HepG2 (cell line): Measurements from ENCODE around the gene ORC6. TPM values are rescaled to one million over a fixed set of nuclear protein-coding genes. Genes with fewer than 3 reads are reported as not detected.
A peak's percentile ranks its signal among the peaks of the same experiment; 100 is the strongest.

Experiments used
- ATAD3A ChIP-seq: sonication (generic); formaldehyde crosslinking; IDR thresholded peaks from 2 replicates; pipeline ENCODE4 v1.4.0; 2020; ENCODE audit warnings: missing genetic modification reagents
- CHD2 ChIP-seq: IDR thresholded peaks from 2 replicates; pipeline ENCODE4 v1.6.1; 2011; ENCODE audit warnings: low read depth, low read length, improper control_type of control experiment
- FOSL2 ChIP-seq: sonication (generic); formaldehyde crosslinking; IDR thresholded peaks from 2 replicates; pipeline ENCODE4 v1.4.0; 2020; ENCODE audit warnings: missing genetic modification reagents
- FOXK2 ChIP-seq: fragments of 450-650 bp; IDR thresholded peaks from 2 replicates; pipeline ENCODE4 v1.6.1; 2016
- HMG20B ChIP-seq: conservative IDR thresholded peaks from 2 replicates; pipeline ENCODE4 v1.6.1; 2016; ENCODE audit warnings: missing genetic modification reagents, missing compliant biosample characterization
- HNF4A ChIP-seq: sonication (generic); formaldehyde crosslinking; IDR thresholded peaks from 2 replicates; pipeline ENCODE4 v1.4.0; 2020; ENCODE audit warnings: missing genetic modification reagents
- MXD4 ChIP-seq: IDR thresholded peaks from 2 replicates; pipeline ENCODE4 v1.6.1; 2016; ENCODE audit warnings: mild to moderate bottlenecking, missing biosample characterization, missing genetic modification reagents
- RAD21 ChIP-seq: fragments of 450-650 bp; formaldehyde crosslinking; IDR thresholded peaks from 2 replicates; pipeline ENCODE4 v1.5.0; 2020; ENCODE audit warnings: mild to moderate bottlenecking
- SRSF1 ChIP-seq: fragments of 200-400 bp; formaldehyde crosslinking; optimal IDR thresholded peaks from 2 replicates; pipeline ENCODE3; 2017; ENCODE audit warnings: mild to moderate bottlenecking, low read depth, low read length, moderate library complexity
- WIZ ChIP-seq: sonication (generic); formaldehyde crosslinking; IDR thresholded peaks from 2 replicates; pipeline ENCODE4 v1.5.1; 2020; ENCODE audit warnings: mild to moderate bottlenecking, missing genetic modification reagents
- ZMYM3 ChIP-seq: sonication (generic); formaldehyde crosslinking; IDR thresholded peaks from 2 replicates; pipeline ENCODE4 v1.5.1; 2020; ENCODE audit warnings: mild to moderate bottlenecking, missing genetic modification reagents
- ZNF225 ChIP-seq: sonication (generic); formaldehyde crosslinking; IDR thresholded peaks from 2 replicates; pipeline ENCODE4 v1.4.0; 2020; ENCODE audit warnings: mild to moderate bottlenecking, missing genetic modification reagents
- ZNF441 ChIP-seq: sonication (generic); formaldehyde crosslinking; IDR thresholded peaks from 2 replicates; pipeline ENCODE4 v1.7.0; 2021; ENCODE audit warnings: missing genetic modification reagents, borderline replicate concordance
- ZNF629 ChIP-seq: sonication (generic); formaldehyde crosslinking; conservative IDR thresholded peaks from 2 replicates; pipeline ENCODE4 v1.5.0; 2020; ENCODE audit warnings: missing genetic modification reagents
- ZSCAN22 ChIP-seq: sonication (generic); formaldehyde crosslinking; IDR thresholded peaks from 2 replicates; pipeline ENCODE4 v1.4.0; 2020; ENCODE audit warnings: mild to moderate bottlenecking, missing genetic modification reagents
- polyA plus RNA-seq, 8 experiments: library from polyadenylated mRNA; depleted of rRNA in 3 of 8; stranded (reverse) in 7 of 8; unstranded in 1 of 8; fragments of >200 nt; fragmentation: Illumina TruSeq in 4 of 8; extraction: Trizol in 4 of 8; gene quantifications; 2 replicates each; pipeline versions ENCODE4 v1.2.1 to v1.2.3, GENCODE V29; 2011 to 2016; ENCODE audit warnings: low read depth in 4 of 8, missing spikeins in 1 of 8, mixed read lengths in 1 of 8; ENCODE audit not compliant: insufficient read depth in 1 of 8
- total RNA-seq, 5 experiments: library from RNA; depleted of rRNA; stranded (reverse); fragments of >200 nt; fragmentation: Illumina TruSeq; extraction: Trizol; gene quantifications; 2 replicates each; pipeline ENCODE4 v1.2.3, GENCODE V29; 2016; ENCODE audit warnings: low read depth in 1 of 5
- TF ChIP-seq, protein P1 (sequence below): sonication (generic); formaldehyde crosslinking; IDR thresholded peaks from 2 replicates; pipeline ENCODE4 v1.8.0; 2022; ENCODE audit warnings: low read depth, missing genetic modification reagents
- TF ChIP-seq, protein P2 (sequence below): sonication (generic); formaldehyde crosslinking; IDR thresholded peaks from 2 replicates; pipeline ENCODE4 v1.4.0; 2020; ENCODE audit warnings: missing genetic modification reagents
- TF ChIP-seq, protein P3 (sequence below): sonication (generic); formaldehyde crosslinking; IDR thresholded peaks from 2 replicates; pipeline ENCODE4 v1.8.0; 2022; ENCODE audit warnings: missing genetic modification reagents, mild to moderate bottlenecking, inconsistent platforms, borderline replicate concordance
- TF ChIP-seq, protein P4 (sequence below): fragments of 450-650 bp; IDR thresholded peaks from 2 replicates; pipeline ENCODE4 v1.6.1; 2017
- TF ChIP-seq, protein P5 (sequence below): IDR thresholded peaks from 2 replicates; pipeline ENCODE4 v1.6.1; 2012; ENCODE audit warnings: inconsistent platforms
- TF ChIP-seq, protein P6 (sequence below): sonication (generic); formaldehyde crosslinking; IDR thresholded peaks from 2 replicates; pipeline ENCODE4 v1.5.1; 2020; ENCODE audit warnings: missing genetic modification reagents, mild to moderate bottlenecking, borderline replicate concordance

The ORC6 gene
- total and polyA plus RNA-seq, 2 of the 13 experiments (the other 11 are each of a cell fraction or from before 2014, with no cell fraction given) = 34.2 to 69.8 TPM

DNA sequence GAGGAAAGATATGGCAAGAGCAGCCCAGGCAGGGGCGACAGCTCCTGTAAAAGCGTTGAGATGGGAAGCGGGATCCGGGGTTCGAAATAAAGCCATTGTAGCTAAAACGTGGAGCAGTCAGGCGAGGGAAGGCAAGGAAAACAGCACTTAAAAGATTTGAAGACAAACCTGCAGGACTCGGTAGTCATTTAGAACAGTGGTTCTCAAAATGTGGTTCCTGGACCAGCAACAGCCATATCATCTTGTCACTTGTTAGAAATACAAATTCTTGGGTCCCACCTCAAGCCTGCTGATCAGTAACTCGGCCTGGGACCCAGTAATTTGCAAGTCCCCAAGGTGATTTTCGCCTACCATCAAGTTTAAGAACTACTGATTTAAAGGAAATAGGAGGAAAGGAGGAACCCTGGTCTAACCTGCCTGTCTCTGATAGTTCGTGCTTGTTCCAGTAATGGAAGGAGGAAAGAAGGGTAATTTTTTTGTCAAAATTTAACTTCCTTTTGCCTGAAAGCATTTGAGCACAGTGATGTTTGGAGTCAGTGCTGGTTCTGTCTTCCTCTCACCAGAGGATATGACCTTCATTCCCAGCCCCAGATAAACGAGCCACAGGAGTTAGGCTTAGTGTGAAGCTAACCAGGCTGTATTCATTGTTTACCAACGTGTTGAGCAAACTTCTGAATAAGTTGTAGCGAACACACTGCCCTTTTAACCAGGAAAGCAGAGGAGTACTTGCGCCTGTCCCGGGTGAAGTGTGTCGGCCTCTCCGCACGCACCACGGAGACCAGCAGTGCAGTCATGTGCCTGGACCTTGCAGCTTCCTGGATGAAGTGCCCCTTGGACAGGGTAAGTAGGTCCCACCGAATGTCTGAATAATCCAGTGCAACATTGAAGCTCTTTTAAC lies 1.1 kb downstream of the ORC6 start (continued):
- TF ChIP-seq FOSL2 (CRISPR knock-in tag) = peak; percentile 56; the same call in 1 of the 2 replicates
- 0 out of 2 replicates have a peak, but pooled peaks have one; percentile 29 for TF ChIP-seq ZMYM3 (CRISPR knock-in tag)
- no peak for TF ChIP-seq ZNF629
- TF ChIP-seq HMG20B (CRISPR knock-in tag) = 0 out of 2 replicates have a peak, but pooled peaks have one; percentile 54
- TF ChIP-seq, protein P1, sequence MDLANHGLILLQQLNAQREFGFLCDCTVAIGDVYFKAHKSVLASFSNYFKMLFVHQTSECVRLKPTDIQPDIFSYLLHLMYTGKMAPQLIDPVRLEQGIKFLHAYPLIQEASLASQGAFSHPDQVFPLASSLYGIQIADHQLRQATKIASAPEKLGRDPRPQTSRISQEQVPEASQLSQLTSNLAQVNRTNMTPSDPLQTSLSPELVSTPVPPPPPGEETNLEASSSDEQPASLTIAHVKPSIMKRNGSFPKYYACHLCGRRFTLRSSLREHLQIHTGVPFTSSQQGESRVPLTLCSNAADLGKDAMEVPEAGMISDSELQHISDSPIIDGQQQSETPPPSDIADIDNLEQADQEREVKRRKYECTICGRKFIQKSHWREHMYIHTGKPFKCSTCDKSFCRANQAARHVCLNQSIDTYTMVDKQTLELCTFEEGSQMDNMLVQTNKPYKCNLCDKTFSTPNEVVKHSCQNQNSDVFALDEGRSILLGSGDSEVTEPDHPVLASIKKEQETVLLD (CRISPR knock-in tag) = no peak
- TF ChIP-seq ZNF225 (CRISPR knock-in tag) = no peak
- TF ChIP-seq, protein P2, sequence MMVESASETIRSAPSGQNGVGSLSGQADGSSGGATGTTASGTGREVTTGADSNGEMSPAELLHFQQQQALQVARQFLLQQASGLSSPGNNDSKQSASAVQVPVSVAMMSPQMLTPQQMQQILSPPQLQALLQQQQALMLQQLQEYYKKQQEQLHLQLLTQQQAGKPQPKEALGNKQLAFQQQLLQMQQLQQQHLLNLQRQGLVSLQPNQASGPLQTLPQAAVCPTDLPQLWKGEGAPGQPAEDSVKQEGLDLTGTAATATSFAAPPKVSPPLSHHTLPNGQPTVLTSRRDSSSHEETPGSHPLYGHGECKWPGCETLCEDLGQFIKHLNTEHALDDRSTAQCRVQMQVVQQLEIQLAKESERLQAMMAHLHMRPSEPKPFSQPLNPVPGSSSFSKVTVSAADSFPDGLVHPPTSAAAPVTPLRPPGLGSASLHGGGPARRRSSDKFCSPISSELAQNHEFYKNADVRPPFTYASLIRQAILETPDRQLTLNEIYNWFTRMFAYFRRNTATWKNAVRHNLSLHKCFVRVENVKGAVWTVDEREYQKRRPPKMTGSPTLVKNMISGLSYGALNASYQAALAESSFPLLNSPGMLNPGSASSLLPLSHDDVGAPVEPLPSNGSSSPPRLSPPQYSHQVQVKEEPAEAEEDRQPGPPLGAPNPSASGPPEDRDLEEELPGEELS (CRISPR knock-in tag) = peak; percentile 79
- 0 out of 2 replicates have a peak, but pooled peaks have one; percentile 48 for TF ChIP-seq ZNF441 (CRISPR knock-in tag)
- TF ChIP-seq MXD4 (CRISPR knock-in tag) = 0 out of 2 replicates have a peak, but pooled peaks have one; percentile 49
- TF ChIP-seq, protein P3, sequence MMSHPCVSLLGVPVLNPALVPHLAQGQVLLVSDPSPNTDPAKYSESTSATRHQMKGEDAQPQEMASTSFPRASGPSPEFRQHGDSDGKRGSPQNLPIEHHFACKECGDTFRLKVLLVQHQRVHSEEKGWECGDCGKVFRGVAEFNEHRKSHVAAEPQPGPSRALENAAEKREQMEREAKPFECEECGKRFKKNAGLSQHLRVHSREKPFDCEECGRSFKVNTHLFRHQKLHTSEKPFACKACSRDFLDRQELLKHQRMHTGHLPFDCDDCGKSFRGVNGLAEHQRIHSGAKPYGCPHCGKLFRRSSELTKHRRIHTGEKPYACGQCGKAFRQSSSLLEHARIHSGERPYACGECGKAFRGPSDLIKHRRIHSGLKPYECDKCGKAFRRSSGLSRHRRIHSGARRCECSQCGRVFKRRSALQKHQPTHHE (CRISPR knock-in tag) = no peak
- TF ChIP-seq, protein P4, sequence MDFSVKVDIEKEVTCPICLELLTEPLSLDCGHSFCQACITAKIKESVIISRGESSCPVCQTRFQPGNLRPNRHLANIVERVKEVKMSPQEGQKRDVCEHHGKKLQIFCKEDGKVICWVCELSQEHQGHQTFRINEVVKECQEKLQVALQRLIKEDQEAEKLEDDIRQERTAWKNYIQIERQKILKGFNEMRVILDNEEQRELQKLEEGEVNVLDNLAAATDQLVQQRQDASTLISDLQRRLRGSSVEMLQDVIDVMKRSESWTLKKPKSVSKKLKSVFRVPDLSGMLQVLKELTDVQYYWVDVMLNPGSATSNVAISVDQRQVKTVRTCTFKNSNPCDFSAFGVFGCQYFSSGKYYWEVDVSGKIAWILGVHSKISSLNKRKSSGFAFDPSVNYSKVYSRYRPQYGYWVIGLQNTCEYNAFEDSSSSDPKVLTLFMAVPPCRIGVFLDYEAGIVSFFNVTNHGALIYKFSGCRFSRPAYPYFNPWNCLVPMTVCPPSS = no peak
- TF ChIP-seq HNF4A = peak; percentile 38
- no peak for TF ChIP-seq WIZ (CRISPR knock-in tag)
- TF ChIP-seq ATAD3A = no peak
- TF ChIP-seq, protein P5, sequence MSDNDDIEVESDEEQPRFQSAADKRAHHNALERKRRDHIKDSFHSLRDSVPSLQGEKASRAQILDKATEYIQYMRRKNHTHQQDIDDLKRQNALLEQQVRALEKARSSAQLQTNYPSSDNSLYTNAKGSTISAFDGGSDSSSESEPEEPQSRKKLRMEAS = peak; percentile 84
- TF ChIP-seq SRSF1 = no peak
- TF ChIP-seq CHD2 = 0 out of 2 replicates have a peak, but pooled peaks have one; percentile 2
- TF ChIP-seq RAD21 (CRISPR knock-in tag) = no peak
- no peak for TF ChIP-seq ZSCAN22
- TF ChIP-seq, protein P6, sequence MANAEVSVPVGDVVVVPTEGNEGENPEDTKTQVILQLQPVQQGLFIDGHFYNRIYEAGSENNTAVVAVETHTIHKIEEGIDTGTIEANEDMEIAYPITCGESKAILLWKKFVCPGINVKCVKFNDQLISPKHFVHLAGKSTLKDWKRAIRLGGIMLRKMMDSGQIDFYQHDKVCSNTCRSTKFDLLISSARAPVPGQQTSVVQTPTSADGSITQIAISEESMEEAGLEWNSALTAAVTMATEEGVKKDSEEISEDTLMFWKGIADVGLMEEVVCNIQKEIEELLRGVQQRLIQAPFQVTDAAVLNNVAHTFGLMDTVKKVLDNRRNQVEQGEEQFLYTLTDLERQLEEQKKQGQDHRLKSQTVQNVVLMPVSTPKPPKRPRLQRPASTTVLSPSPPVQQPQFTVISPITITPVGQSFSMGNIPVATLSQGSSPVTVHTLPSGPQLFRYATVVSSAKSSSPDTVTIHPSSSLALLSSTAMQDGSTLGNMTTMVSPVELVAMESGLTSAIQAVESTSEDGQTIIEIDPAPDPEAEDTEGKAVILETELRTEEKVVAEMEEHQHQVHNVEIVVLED (CRISPR knock-in tag) = 0 out of 2 replicates have a peak, but pooled peaks have one; percentile 11
- 0 out of 2 replicates have a peak, but pooled peaks have one; percentile 25 for TF ChIP-seq FOXK2
